Measurements from ENCODE around the gene NVL. TPM values are rescaled to one million over a fixed set of nuclear protein-coding genes. Genes with fewer than 3 reads are reported as not detected.
A peak's percentile ranks its signal among the peaks of the same experiment; 100 is the strongest.

The NVL gene
- total and polyA plus RNA-seq, 2 of the 4 experiments (the other 2 are of a cell fraction), result 16.5 to 18.4 TPM

- no peak for TF ChIP-seq CTCF (conservative IDR thresholded peaks at IDR 0.05; ENCODE audit: low read depth, low read length)
- TF ChIP-seq CEBPB (IDR thresholded peaks at IDR 0.05; ENCODE audit: low read depth, low read length), result peak; percentile 8; the same call in 1 of the 2 replicates
- H3K4me2 ChIP-seq (ENCODE audit: low read depth, low read length), result no peak overlapping the region
- H4K5ac ChIP-seq (ENCODE audit: low read depth, low read length), result no peak overlapping the region
- no peaks in the 10 kb centered on the region; the same call in 1 of the 2 replicates for H3K4me1 ChIP-seq (ENCODE audit: control insufficient read depth, insufficient read depth, low read length)
- H3K27ac ChIP-seq (ENCODE audit: insufficient read depth, low read length), result no peak overlapping the region
- no peak overlapping the region for H2BK15ac ChIP-seq (ENCODE audit: low read depth, low read length)
- H3K9me1 ChIP-seq (ENCODE audit: insufficient read depth, low read length), result no peaks in the 10 kb centered on the region
- no peak overlapping the region for H3K4me3 ChIP-seq (ENCODE audit: insufficient read depth, low read depth, low read length)
- H3K79me1 ChIP-seq (ENCODE audit: low read depth in 1 of 2, low read length in 2 of 2), result peaks cover 5 to 8% of the 10 kb centered on the region in 2 experiments; a peak in 2 of 4 replicates
- in situ Hi-C loops (cut with MboI; ENCODE audit: low sequenced_read_pairs) (no loop called here), intact Hi-C loops (cut with micrococcal nuclease) (loop anchor here (1.0 to 5.0 kb wide), 3 partner anchors 162 to 588 kb away; no protein-coding TSS in a partner anchor), dilution Hi-C loops (cut with HindIII; ENCODE audit: low sequenced_read_pairs, unreplicated experiment) (no loop called here)
- no peak overlapping the region for H2AK9ac ChIP-seq (replicated peaks; ENCODE audit: low read depth, low read length, poor library complexity)
- ChIA-PET CTCF (interaction anchor here (2.3 kb wide), 1 partner anchor 218 kb away, joined by 10 read pairs; no protein-coding TSS in a partner anchor), POLR2A (ENCODE audit: unreplicated experiment) (no interaction called here)
- no peak overlapping the region for H3K18ac ChIP-seq (ENCODE audit: low read depth, low read length)
- no peaks in the 10 kb centered on the region for H3K9me3 ChIP-seq (ENCODE audit: control insufficient read depth, insufficient read depth, low read length)
- no CpG with 5 or more reads among the region's 5 CpGs for WGBS, 2 experiments (ENCODE audit: extremely low coverage in 2 of 2, insufficient read length in 1 of 2)
- H3K23ac ChIP-seq (ENCODE audit: low read depth, low read length), result no peak overlapping the region
- no peak for ATAC-seq (ENCODE audit: low read depth)
- no peak overlapping the region for H4K91ac ChIP-seq (ENCODE audit: insufficient read depth, low read depth, low read length)
- no TSS peak for BruUV-seq (replicated peaks)
- H3K56ac ChIP-seq (ENCODE audit: extremely low read depth, insufficient read depth, low read length), result no peak overlapping the region
- H3K36me3 ChIP-seq (ENCODE audit: control insufficient read depth, insufficient read depth, low read length), result no peaks in the 10 kb centered on the region
- no peak overlapping the region for H3K14ac ChIP-seq (replicated peaks; ENCODE audit: low read depth, low read length)
- H4K8ac ChIP-seq (ENCODE audit: low read depth in 2 of 2, low read length in 2 of 2), result no peak overlapping the region
- H2BK20ac ChIP-seq (ENCODE audit: low read depth, low read length), result no peak overlapping the region
- no peaks in the 10 kb centered on the region for H4K20me1 ChIP-seq (ENCODE audit: insufficient read depth, low read length)
- DNase-seq, result peak; percentile 47
- no peak overlapping the region for H2AFZ ChIP-seq (replicated peaks; ENCODE audit: low read length, poor library complexity)
- H3K4ac ChIP-seq (ENCODE audit: low read depth, low read length), result no peak overlapping the region
- no peak overlapping the region for H3K9ac ChIP-seq (ENCODE audit: low read depth, low read length)
- no peak overlapping the region for H2BK5ac ChIP-seq (ENCODE audit: low read depth, low read length, poor library complexity, severe bottlenecking)
- no peak overlapping the region for H2AK5ac ChIP-seq (ENCODE audit: low read depth, low read length)
- no peak overlapping the region for H2BK120ac ChIP-seq (ENCODE audit: low read depth, low read length)
- no peaks in the 10 kb centered on the region for H3K27me3 ChIP-seq (ENCODE audit: control insufficient read depth, insufficient read depth, low read length)
Observed at GRCh38 chr1:224333939-224334786, 4.2 kb upstream of the NVL start.

Measured in IMR-90 (cell line).